SK-N-MC (cell line): Measurements from ENCODE around the gene ALKBH6.

Source experiments
- EZH2 ChIP-seq: fragments of 200-600 bp; sonication (generic); IDR thresholded peaks from one replicate; pipeline ENCODE4 v1.6.1; 2017; ENCODE audit warnings: antibody characterized with exemption
- FOXP2 ChIP-seq: optimal IDR thresholded peaks from 2 replicates; pipeline ENCODE3; 2011; ENCODE audit warnings: mild to moderate bottlenecking, moderate library complexity; ENCODE audit not compliant: insufficient read depth; ENCODE audit errors: extremely low read length, control extremely low read depth
- POLR2AphosphoS5 ChIP-seq: IDR thresholded peaks from 2 replicates; pipeline ENCODE4 v1.6.1; 2012; ENCODE audit warnings: mild to moderate bottlenecking, low read depth, low read length, borderline replicate concordance

DNA sequence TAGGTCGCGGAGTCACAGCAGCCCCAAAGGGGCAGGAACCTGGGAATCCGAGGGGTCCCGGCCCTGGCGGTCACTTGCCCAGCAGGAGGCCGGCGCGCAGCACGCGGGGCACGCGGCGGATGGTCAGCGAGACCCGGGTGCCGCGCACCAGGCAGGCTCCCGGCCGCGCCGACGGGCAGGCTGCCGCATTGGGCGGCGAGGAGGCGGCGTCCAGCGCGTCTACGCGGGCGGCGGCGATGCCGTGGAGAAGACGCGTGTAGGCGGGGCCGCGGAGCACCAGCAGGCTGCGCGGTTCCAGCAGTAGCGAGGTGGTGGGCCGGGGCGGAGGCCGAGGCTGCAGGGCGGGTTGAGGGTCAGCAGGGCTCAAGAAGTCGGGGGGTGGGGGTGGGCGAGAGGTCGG, 4.8 kb downstream of the ALKBH6 start:
- TF ChIP-seq POLR2AphosphoS5 = no peak
- TF ChIP-seq EZH2 = no peak
- peak; percentile 55 for TF ChIP-seq FOXP2
